HG03520 (cell line): ENCODE data around the gene PRPS1.
A peak's percentile ranks its signal among the peaks of the same experiment; 100 is the strongest.
"Not testable (repeated sequence)": the region's sequence is repeated elsewhere in the genome, so short reads cannot be mapped to it uniquely, and the experiment has no call there.

Experiments
- ATAC-seq: cut with Tn5 transposase; IDR thresholded peaks from one replicate; pipeline ENCODE4 v1.9.1; 2021; ENCODE audit warnings: mild to moderate bottlenecking, moderate library complexity; ENCODE audit not compliant: unreplicated experiment

Gene PRPS1

DNA sequence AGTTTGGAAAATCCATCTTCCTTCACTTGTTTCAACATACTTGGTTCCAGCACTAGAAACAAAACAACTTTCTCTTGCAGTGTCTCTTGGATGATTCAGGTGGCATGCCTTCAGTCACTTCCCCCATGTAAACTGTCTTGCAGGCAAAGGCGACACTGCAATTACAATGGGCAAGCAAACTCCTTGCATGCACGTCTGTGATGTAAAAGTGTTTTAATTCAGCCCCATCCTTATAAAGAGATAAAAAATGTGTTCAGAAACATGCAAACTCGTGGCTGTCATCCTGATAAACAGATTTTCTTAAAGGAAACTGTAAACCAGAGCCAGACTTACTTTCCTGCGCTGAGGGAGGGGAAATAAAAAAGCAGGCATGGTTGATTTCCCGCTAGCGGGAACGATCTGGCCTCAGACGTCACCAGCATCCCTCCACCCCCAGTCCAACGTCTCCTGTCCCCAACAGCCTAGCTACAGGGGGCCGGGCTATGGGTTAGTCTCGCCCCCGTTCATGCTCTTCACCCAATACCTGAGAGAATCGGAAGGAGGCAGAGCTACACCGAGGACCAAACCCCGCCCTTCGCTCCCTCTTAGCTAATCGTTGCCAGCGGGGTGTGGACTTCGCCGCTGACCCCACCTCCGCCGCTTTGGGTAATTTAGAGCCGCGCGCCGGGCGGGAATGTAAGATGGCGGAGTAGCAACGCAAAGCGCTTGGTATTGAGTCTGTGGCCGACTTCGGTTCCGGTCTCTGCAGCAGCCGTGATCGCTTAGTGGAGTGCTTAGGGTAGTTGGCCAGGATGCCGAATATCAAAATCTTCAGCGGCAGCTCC is at the start of gene PRPS1:
PRPS1 (plus strand) TSS at position 673 of the 824 bp plus-strand sequence; CDS start at position 792, 119 bp downstream.
- peak; percentile 99 for ATAC-seq

DNA sequence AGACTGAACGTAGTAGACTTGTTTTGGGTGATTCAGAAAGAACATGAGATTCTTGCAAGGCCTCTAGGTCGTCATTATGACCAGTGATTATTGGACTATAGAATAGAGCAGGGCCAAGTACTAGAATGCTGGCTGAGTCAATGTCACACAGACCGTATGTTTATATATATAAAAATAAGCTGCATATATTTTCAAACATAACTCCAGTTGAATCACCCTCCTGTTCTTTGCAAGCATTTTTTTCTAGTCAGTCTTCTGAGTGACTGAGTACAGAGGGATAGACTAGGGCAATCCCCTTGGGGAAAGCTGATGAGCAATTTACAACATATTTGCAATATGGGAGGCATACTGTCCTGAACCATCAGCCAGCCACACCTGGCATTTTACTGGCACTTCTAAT is 48.4 kb upstream of the PRPS1 start:
- ATAC-seq: no peak

DNA sequence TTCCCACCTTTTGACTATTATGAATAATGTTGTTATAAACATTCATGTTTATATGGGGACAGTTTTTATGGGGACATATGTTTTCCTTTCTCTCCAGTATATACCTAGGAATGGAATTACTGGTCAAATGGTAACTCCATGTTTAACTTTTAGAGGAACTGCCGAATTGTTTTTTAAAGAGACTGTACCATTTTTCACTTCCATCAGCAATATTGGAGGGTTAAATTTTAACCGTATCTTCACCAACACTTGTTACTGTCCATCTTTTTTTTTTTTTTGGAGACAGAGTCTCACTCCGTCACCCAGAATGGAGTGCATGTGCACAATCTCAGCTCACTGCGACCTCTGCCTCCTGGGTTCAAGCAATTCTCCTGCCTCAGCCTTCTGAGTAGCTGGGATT is 46.4 kb upstream of the PRPS1 start:
- no peak for ATAC-seq

GRCh38 chrX:107589243-107589642 is 39.1 kb upstream of the PRPS1 start:
- no peak for ATAC-seq

GRCh38 chrX:107596651-107597050 is 31.7 kb upstream of the PRPS1 start:
- no peak for ATAC-seq

GRCh38 chrX:107597264-107597663 is 31.0 kb upstream of the PRPS1 start:
- ATAC-seq: no peak

DNA sequence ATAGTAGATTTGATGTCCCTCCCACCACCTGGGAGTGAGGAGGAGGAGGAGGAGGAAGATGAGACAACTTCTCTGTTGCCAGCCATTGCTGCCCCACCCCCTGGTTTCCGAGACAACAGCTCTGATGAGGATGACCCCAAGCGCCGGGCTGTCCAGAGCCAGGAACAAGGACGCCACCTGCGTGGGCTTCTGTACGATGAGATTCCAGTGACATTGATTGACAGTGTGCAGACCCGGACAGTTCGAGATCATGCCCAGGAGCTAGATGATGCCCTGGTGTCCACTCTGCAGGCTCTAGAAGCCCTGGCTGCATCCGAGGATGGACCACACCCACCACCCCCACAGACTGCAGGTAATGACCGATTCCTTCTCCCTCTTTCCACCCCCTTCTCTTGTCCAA is 30.5 kb upstream of the PRPS1 start:
- ATAC-seq: no peak

DNA sequence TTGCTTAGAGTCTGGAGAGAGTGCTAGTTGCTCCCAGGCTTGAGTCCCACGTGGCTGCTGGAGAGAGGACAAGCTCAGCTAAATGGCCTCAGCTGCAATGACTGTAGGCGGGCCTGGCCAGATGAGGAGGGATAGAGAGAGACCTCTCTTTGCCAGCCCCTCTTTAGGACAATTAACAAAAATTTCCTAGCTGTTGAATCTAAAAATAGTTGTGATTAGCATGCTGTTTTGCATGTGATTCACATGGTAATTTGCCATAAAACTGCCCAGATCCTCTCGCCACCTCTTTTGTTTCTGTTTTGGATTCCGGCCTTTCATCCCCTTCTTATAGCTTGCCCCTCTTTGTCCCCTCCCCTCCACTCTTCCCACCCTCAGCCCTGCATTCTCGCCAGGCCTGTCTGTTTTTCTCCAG is 28.9 kb upstream of the PRPS1 start:
- no peak for ATAC-seq

DNA sequence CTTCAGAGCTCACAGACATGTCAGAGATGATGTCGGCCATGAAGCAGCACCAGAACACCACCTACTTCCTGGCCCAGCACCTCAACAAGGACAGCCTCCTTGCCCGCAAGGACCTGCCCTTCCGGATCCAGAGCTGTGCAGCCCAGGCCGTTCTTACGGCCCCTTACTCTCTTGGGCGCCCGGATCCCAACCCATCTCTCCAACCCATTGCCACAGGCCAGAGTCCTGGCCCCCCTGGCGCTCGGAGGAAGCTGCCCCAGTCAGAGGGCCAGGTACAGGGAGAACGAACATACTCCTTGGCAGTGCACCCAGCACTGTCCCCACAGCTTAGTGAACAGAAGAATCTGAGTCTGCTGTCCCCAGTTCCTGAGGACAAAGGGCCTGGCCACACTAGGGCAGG is 27.9 kb upstream of the PRPS1 start:
- ATAC-seq: no peak

GRCh38 chrX:107601326-107601725 is 27.0 kb upstream of the PRPS1 start:
- ATAC-seq: no peak

GRCh38 chrX:107601759-107602158 is 26.6 kb upstream of the PRPS1 start:
- ATAC-seq: no peak

- no peak for ATAC-seq
Observed at GRCh38 chrX:107602694-107603239, 25.5 kb upstream of the PRPS1 start.

GRCh38 chrX:107603429-107604159 is 24.7 kb upstream of the PRPS1 start:
- no peak for ATAC-seq

DNA sequence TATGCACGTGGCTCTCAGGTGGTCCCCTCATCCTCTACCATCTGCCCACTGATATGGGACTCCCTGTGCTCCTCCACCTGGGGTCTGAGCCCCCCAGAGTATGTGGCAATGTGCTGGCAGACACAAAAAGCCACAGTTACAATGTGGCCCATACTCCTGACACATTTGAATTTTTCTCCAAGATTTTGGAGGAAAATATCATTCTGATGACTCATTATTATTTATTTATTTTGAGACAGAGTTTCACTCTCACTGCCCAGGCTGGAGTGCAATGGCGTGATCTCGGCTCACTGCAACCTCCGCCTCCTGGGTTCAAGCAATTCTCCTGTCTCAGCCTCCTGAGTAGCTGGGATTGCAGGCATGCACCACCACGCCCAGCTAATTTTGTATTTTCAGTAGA is 19.2 kb upstream of the PRPS1 start:
- ATAC-seq: not testable (repeated sequence)

DNA sequence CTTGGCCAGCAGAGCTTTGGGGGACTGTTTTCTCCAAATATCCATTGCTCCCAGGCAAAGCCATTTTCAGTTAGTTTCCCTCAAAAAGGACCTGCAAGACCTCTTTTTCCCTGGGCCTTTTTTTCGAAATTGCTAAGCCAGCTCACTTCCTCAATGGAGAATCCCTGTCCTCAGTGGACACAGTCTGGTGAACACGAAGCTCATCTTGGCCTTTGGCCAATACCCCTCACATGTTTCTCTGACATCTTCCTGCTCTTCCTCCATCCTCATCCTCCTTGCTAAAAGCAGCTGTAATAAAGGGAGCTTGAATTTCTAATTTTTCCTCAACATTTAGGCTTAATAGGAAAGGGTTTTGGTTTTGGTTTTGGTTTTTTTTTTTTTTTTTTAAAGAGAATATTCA is 17.6 kb upstream of the PRPS1 start:
- no peak for ATAC-seq

DNA sequence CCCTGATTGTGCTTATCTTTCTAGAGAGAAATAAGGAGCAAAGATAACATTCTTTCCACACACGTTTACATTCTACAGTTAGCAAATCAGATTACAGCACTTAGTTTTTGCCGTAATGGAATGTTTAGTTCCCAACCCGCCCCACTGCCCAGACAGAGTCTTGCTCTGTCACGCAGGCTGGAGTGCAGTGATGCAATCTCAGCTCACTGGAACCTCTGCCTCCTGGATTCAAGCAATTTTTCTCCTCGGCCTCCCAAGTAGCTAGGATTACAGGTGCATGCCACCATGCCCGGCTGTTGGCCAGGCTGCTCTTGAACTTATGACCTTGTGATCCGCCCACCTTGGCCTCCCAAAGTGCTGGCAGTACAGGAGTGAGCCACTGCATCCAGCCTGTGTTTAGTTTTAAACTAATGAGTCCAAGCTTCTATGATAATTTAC is 8.4 kb upstream of the PRPS1 start:
- no peak for ATAC-seq

GRCh38 chrX:107624893-107625292 is 3.4 kb upstream of the PRPS1 start:
- ATAC-seq: no peak

GRCh38 chrX:107625739-107626138 is 2.6 kb upstream of the PRPS1 start:
- no peak for ATAC-seq

- no peak for ATAC-seq
Observed at GRCh38 chrX:107626481-107626880, 1.8 kb upstream of the PRPS1 start.

- no peak for ATAC-seq
Observed at GRCh38 chrX:107626916-107627315, 1.4 kb upstream of the PRPS1 start.

- peak; percentile 34 for ATAC-seq
Observed at GRCh38 chrX:107628662-107629539, 591 bp downstream of the PRPS1 start.
